HEK293 (cell line): ENCODE measurements around the gene TBC1D5.

ENCODE experiments used
- GLI4 ChIP-seq: fragments of 450-650 bp; formaldehyde crosslinking; IDR thresholded peaks from 2 replicates; pipeline ENCODE4 v1.5.1; 2016; ENCODE audit warnings: missing biosample characterization, missing genetic modification characterization
- ZBTB21 ChIP-seq: fragments of 450-650 bp; formaldehyde crosslinking; IDR thresholded peaks from 2 replicates; pipeline ENCODE4 v1.5.1; 2017; ENCODE audit warnings: missing biosample characterization, missing genetic modification characterization
- ZNF274 ChIP-seq, 2 experiments: fragments of 200-500 bp in 1 of 2; fragments of 450-650 bp in 1 of 2; sonication (Bioruptor generic) in 1 of 2; formaldehyde crosslinking in 1 of 2; IDR thresholded peaks; 2 replicates each; pipeline versions ENCODE4 v1.5.1 to v1.6.1; 2014 to 2016; ENCODE audit warnings: borderline replicate concordance in 1 of 2, inconsistent platforms in 1 of 2, low read length in 1 of 2, missing biosample characterization in 1 of 2, missing genetic modification characterization in 1 of 2

DNA sequence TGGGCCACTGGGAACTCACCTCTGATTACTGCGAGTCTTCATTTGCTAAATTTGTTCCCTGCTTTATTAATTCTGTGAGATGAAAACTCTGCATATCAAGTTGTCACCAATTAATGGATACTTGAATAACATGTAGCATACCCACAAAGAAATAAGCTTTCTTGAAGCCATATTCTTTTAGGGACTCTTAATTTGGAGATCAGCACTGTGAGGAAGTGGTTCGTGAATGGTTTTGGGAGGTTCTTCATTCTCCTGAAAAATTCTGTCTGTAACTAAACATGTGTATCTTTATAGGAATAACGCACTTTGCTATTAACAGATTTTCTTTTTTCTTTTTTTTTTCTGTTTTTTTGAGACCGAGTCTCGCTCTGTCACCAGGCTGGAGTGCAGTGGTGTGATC, 19.1 kb upstream of the TBC1D5 start:
- TF ChIP-seq ZBTB21 (tag by site-specific recombination) = no peak
- no peak for TF ChIP-seq ZNF274 (IDR thresholded peaks at IDR 0.05; ENCODE audit: low read length)
- TF ChIP-seq ZNF274 (tag by site-specific recombination; IDR thresholded peaks at IDR 0.05; ENCODE audit: borderline replicate concordance) = no peak
- TF ChIP-seq GLI4 (tag by site-specific recombination) = no peak
